HL-60 (cell line): ENCODE results near the gene GMPPA.

Experiments
- CTCF ChIP-seq: IDR thresholded peaks from one replicate; pipeline ENCODE4 v1.5.1; 2011; ENCODE audit warnings: low read length, control low read depth, inconsistent platforms; ENCODE audit not compliant: insufficient read depth
- GABPA ChIP-seq: IDR thresholded peaks from 2 replicates; pipeline ENCODE4 v1.6.1; 2012; ENCODE audit warnings: low read depth

GRCh38 chr2:219553463-219553963 is 54.8 kb downstream of the GMPPA start:
- TF ChIP-seq GABPA (no peak), CTCF (no peak)
